GM18861 (cell line): ENCODE results near the gene VWA3B.
A peak's percentile ranks its signal among the peaks of the same experiment; 100 is the strongest.
"Not testable (repeated sequence)": the region's sequence is repeated elsewhere in the genome, so short reads cannot be mapped to it uniquely, and the experiment has no call there.

Experiments used
- ATAC-seq: cut with Tn5 transposase; IDR thresholded peaks from one replicate; pipeline ENCODE4 v1.9.1; 2021; ENCODE audit not compliant: unreplicated experiment

Gene VWA3B, protein sequence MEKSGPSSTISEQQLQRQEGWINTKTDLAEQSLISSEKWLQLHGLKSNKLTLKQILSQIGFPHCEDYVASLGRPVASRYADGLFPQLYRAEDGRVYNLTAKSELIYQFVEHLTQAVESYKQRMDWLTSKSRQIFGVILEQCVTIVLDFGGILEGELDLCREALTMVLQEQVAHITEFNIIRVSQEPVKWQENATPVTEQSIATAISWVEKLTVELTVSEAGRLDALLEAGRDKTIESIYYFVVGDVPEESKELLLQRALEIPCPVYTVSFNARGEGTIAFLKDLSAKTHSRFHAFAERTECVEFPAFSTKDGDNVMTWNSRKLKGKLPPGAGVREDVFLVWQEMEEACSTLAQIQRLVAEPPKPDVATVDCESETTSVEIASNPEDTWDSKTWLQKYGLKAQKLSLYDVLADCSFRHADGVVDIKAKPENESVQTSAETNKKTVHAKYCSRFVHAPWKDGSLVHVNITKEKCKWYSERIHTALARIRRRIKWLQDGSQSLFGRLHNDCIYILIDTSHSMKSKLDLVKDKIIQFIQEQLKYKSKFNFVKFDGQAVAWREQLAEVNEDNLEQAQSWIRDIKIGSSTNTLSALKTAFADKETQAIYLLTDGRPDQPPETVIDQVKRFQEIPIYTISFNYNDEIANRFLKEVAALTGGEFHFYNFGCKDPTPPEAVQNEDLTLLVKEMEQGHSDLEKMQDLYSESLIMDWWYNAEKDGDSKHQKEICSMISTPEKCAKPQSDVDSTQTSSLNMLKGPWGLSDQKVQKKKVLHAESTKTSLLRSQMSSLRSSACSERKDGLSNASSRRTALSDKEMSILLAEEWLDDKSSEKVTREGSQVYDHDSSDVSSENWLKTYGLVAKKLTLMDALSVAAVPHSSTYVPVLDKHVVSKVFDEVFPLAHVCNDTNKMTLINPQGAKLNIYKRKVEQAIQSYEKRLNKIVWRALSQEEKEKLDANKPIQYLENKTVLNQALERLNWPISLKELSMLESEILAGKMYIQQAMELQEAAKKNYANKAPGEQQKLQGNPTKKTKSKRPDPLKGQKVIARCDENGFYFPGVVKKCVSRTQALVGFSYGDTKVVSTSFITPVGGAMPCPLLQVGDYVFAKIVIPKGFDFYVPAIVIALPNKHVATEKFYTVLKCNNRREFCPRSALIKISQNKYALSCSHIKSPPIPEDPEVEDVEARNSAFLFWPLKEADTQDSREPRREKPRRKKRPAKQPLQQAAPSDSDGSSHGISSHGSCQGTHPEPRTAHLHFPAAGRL (N-terminal part only)

GRCh38 chr2:98086491-98087446 lies at the start of gene VWA3B:
Gene VWA3B, plus strand, starts transcription at chr2:98087167. Its CDS starts 5,926 bp downstream, at chr2:98093093.
- peak; percentile 56 for ATAC-seq

GRCh38 chr2:98037206-98037605 lies 49.8 kb upstream of the VWA3B start:
- no peak for ATAC-seq

DNA sequence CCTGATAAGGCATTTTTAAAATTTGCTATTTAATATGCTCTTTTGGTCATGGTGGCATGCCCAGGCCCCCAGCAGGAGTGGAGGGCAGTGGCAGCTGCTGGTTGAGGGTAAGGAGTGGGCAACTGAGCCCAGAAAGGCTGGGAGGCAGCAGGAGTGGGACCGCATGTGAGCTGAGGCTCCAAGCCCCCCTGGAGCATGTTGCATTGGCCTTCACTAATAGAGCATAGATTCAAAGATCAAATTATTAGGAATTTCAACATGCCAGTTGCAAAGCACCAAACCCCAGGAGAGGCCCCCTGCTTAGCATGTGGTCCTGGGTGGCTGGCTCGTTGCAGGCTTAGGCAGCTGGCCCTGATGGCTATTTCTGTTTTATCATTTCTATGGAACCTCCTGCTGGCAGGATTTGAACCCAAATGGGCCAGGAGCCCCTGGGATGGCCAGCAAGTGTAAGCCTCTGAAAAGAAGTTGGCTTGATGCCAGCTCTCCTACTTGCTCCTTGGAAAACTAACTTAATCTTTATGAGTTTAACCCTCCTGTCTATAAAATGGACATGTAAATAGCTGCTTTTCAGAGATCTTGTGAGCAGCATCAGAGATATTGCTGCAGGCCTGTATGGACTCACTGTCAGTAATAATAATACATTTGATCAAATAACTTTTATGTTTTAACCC lies 49.2 kb upstream of the VWA3B start:
- no peak for ATAC-seq

- no peak for ATAC-seq
Measured at GRCh38 chr2:98039085-98039756, 47.7 kb upstream of the VWA3B start.

DNA sequence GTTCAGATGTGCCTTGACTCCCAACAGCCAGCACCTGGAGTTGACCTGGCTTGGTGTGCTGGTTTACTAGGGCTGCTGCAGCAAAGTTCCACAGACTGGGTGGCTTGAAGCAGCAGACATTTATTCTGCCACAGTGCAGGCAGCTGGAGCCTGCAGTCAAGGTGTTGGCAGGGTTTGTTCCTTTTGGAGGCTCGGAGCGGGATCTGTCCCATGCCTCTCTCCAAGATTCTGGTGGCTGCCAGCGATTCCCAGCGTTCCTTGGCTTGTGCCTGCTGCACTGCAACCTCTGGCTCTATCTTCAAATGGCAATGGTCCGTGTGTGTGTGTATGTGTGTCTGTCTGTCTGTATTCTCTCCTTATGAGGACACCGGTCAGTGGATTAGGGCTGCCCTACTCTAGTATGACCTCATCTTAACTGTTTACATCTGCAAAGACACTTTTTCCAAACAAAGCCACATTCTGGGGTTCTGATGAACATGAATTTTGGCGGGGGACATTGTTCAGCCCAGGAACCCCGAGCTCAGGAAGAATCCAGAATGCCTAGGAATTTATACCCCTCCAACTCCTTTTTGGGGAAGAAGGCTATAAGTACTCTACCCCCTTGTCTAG lies 46.5 kb upstream of the VWA3B start:
- no peak for ATAC-seq

DNA sequence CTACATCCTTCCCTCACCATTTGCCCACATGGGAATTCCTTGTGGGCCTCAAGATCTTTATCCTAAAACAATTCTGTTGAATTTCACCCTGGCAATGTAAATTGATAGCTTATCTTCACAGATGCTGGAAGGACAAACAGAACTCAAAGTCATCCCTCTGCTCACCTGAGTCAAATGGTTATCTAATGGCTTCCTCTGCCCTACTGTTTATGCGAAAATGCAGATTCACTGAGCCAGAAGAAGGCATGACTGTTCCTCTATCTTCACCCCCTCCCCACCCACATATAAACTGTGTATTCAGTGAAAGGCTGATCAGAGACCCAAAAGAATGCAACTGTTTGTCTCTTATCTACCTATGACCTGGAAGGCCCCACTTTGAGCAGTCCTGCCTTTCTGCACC lies 43.9 kb upstream of the VWA3B start:
- ATAC-seq, result no peak

DNA sequence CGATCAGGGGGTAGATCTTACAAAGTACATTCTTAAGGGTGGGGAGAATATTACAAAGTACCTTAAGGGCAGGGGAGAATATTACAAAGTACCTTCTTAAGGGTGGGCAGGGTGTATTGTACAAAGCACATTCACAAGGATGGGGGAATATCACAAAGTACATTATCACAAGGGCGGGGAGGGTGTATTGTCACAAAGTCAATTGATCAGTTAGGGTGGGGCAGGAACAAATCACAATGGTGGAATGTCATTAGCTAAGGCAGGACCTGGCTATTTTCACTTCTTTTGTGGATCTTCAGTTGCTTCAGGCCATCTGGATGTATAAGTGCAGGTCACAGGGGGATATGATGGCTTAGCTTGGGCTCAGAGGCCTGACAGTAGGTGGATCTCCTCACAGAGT lies 42.2 kb upstream of the VWA3B start:
- ATAC-seq, result not testable (repeated sequence)

GRCh38 chr2:98050070-98050469 lies 36.9 kb upstream of the VWA3B start:
- no peak for ATAC-seq

- no peak for ATAC-seq
Measured at GRCh38 chr2:98058191-98058975, 28.6 kb upstream of the VWA3B start.

- ATAC-seq, result no peak
Measured at GRCh38 chr2:98060277-98060676, 26.7 kb upstream of the VWA3B start.

DNA sequence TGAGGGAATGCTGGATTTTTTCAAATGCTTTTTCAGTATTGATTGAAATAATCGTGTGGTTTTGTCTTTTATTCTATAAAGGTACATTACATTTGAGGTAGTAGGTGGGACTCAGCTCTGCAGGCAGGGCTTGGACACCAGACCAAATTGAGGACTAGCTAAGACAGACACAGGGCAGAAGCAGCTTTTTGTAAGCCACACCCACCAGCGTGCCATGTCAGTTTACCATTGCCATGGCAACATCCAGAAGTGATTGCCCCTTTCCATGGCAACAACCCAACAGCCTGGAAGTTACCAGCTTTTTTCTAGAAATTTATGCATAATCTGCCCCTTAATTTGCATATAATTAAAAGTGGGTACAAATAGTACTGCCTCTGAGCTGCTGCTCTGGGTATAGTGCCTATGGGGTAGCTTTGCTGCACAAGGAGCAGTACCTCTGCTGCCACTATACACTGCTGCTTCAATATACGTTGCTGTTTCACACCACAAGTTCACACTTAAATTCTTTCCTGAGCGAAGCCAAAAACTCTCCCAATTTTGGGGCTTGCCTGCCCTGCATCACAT lies 23.6 kb upstream of the VWA3B start:
- no peak for ATAC-seq

- no peak for ATAC-seq
Measured at GRCh38 chr2:98065808-98066207, 21.2 kb upstream of the VWA3B start.

DNA sequence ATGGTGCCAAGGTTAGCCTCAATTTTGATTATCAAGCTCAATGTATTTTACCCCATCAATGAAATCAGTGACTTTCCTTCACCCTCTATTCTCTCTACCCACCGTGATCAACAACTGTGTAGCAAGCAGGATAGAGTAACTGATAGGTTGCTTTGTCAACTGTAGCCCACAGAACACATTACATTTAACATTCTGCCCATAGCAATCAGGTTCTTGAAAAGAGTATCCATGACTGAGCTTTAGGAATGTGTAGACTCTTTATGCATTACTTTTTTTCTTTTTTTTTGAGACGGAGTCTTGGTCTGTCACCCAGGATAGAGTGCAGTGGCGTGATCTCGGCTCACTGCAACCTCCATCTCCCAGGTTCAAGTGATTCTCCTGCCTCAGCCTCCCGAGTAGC lies 19.8 kb upstream of the VWA3B start:
- ATAC-seq, result no peak

DNA sequence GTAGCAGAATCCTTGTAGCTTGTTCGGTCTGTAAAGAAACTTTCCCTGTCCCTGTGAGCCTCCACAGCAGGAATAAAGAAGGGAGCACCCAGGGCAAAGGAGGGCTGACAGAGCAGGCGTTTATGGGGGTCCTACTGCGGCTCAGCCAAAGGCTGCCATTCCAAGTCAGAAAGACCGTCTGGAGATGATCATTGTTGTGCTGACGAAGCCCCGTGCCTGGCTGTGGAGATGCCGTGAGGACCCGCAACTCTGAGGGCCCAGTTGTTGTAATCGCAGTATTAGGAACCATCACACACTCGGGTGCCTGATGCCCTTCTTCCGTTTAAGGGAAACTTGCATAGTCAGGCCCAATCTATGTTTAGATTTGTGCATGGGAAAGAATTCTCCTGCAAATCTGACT lies 16.9 kb upstream of the VWA3B start:
- no peak for ATAC-seq

DNA sequence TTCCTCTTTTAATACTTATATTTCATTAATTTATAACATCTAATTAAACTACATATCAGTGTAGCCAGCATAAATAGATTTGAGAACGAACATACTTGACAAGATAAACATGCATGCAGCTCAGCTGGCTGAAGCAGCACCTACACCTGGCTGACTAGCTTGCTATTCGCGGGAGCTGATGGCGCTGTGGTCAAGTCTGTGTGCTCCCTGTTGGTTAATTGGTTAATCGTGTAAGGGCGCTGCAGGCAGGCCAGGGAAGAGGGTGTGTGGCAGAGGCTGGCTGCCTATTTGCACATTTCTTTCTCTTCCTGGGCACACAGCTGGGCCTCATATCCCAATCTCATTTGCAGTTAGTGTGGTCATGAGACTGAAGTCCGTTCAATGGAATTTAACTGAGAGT lies 14.5 kb upstream of the VWA3B start:
- no peak for ATAC-seq

- no peak for ATAC-seq
Measured at GRCh38 chr2:98078701-98079100, 8.3 kb upstream of the VWA3B start.

DNA sequence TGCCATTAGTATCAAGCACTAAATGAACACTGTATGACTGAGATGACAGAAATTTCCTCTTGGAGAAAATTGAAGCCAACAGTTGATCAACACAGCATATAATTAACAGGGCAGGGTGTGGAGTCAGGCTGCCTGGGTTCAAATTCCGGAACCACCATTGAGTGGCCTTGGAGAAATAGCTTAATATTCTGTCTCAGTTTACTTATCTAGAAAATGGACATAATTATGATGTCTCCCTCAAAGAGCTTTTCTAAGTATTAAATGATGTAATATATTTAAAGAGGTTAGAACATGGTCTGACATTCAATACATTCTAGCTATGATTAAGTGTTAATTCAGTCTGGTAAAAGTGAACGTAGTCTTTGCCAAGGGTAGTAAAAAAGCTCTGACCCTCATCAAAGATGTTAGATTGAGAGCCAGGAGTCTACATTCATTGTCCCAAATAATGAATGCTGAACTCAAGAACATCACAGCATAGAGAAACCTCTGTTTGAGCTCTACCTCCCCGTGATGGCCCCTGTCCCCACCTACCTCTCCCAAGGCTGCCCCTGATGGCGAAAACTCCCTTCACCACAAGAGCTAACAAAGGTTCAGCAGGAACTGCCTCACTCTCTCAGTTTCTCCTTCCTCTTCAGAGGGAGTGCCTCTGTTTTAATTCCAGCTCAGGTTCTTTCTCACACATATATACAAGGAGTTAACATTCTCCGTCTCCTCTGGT lies 2.7 kb upstream of the VWA3B start:
- ATAC-seq, result no peak
